ENCODE data around the gene SLC2A10. TPM values are rescaled to one million over a fixed set of nuclear protein-coding genes. Genes with fewer than 3 reads are reported as not detected.

The SLC2A10 gene
- total RNA-seq, 1 donor: 52.7 TPM

- TF ChIP-seq CTCF (IDR thresholded peaks at IDR 0.05; ENCODE audit: insufficient read depth, low read depth, low read length): no peak
- peak overlapping the region; percentile 87 for H3K4me3 ChIP-seq (ENCODE audit: low read depth, low read length)
- DNase-seq (ENCODE audit: low read depth): peak; percentile 76
Measured at GRCh38 chr20:46688151-46689081, 21.0 kb upstream of the SLC2A10 start.

GRCh38 chr20:46689082-46689753 is 20.2 kb upstream of the SLC2A10 start, which contains the start of gene TP53RK:
Gene TP53RK, minus strand, starts transcription at chr20:46689444. Its CDS starts 30 bp downstream, at chr20:46689414.
- peak; percentile 15 for TF ChIP-seq CTCF (IDR thresholded peaks at IDR 0.05; ENCODE audit: insufficient read depth, low read depth, low read length)
- H3K4me3 ChIP-seq (ENCODE audit: low read depth, low read length): peak within 1 kb of the TSS; percentile 87
- peak; percentile 100 for DNase-seq (ENCODE audit: low read depth)

- no peak for TF ChIP-seq CTCF (IDR thresholded peaks at IDR 0.05; ENCODE audit: insufficient read depth, low read depth, low read length)
- peak overlapping the region; percentile 55 for H3K4me3 ChIP-seq (ENCODE audit: low read depth, low read length)
- DNase-seq (ENCODE audit: low read depth): no peak
Measured at GRCh38 chr20:46689754-46690085, 19.7 kb upstream of the SLC2A10 start.

- TF ChIP-seq CTCF (IDR thresholded peaks at IDR 0.05; ENCODE audit: insufficient read depth, low read depth, low read length): no peak
- H3K4me3 ChIP-seq (ENCODE audit: low read depth, low read length): peak overlapping the region; percentile 55
- no peak for DNase-seq (ENCODE audit: low read depth)
Measured at GRCh38 chr20:46690219-46691106, 19.0 kb upstream of the SLC2A10 start.

GRCh38 chr20:46691196-46691595 is 18.3 kb upstream of the SLC2A10 start:
- no peak for TF ChIP-seq CTCF (IDR thresholded peaks at IDR 0.05; ENCODE audit: insufficient read depth, low read depth, low read length)
- no peak overlapping the region for H3K4me3 ChIP-seq (ENCODE audit: low read depth, low read length)
- DNase-seq (ENCODE audit: low read depth): no peak

- no peak overlapping the region for H3K4me3 ChIP-seq (ENCODE audit: low read depth, low read length)
- TF ChIP-seq CTCF (IDR thresholded peaks at IDR 0.05; ENCODE audit: insufficient read depth, low read depth, low read length): no peak
- DNase-seq (ENCODE audit: low read depth): no peak
Measured at GRCh38 chr20:46694484-46694883, 15.0 kb upstream of the SLC2A10 start.
